Prostate gland (tissue), 2 donors: ENCODE data around the gene ABCC6.

Source experiments
- POLR2A ChIP-seq: fragments of 450-650 bp; IDR thresholded peaks from one replicate; pipeline ENCODE4 v1.6.1; 2016; ENCODE audit warnings: antibody characterized with exemption, mild to moderate bottlenecking
- TF ChIP-seq, protein P1 (sequence below), 4 experiments: fragments of 200-600 bp in 2 of 4; fragments of 450-650 bp in 2 of 4; sonication (generic) in 2 of 4; IDR thresholded peaks; 1 replicate in 3 of 4; 2 replicates in 1 of 4; pipeline ENCODE4 v1.5.1; 2016 to 2019; ENCODE audit warnings: antibody characterized with exemption in 4 of 4, mild to moderate bottlenecking in 2 of 4, moderate library complexity in 2 of 4

DNA sequence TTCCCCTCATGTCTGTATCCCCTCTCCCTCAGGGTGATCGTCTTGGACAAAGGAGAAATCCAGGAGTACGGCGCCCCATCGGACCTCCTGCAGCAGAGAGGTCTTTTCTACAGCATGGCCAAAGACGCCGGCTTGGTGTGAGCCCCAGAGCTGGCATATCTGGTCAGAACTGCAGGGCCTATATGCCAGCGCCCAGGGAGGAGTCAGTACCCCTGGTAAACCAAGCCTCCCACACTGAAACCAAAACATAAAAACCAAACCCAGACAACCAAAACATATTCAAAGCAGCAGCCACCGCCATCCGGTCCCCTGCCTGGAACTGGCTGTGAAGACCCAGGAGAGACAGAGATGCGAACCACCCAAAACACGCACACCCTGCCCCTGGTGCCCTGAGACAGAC, 82.2 kb downstream of the ABCC6 start:
- TF ChIP-seq, protein P1, sequence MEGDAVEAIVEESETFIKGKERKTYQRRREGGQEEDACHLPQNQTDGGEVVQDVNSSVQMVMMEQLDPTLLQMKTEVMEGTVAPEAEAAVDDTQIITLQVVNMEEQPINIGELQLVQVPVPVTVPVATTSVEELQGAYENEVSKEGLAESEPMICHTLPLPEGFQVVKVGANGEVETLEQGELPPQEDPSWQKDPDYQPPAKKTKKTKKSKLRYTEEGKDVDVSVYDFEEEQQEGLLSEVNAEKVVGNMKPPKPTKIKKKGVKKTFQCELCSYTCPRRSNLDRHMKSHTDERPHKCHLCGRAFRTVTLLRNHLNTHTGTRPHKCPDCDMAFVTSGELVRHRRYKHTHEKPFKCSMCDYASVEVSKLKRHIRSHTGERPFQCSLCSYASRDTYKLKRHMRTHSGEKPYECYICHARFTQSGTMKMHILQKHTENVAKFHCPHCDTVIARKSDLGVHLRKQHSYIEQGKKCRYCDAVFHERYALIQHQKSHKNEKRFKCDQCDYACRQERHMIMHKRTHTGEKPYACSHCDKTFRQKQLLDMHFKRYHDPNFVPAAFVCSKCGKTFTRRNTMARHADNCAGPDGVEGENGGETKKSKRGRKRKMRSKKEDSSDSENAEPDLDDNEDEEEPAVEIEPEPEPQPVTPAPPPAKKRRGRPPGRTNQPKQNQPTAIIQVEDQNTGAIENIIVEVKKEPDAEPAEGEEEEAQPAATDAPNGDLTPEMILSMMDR (IDR thresholded peaks at IDR 0.05): no peak
- TF ChIP-seq POLR2A: no peak
